ENCODE data around the gene OR6B1.
"Not testable (repeated sequence)": the region's sequence is repeated elsewhere in the genome, so short reads cannot be mapped to it uniquely, and the experiment has no call there.

OR6B1 gene

GRCh38 chr7:144037414-144038035 lies 37.4 kb downstream of the OR6B1 start:
- DNase-seq (ENCODE audit: low read depth in 2 of 3, low spot score in 1 of 3) = no peak

GRCh38 chr7:144038887-144039286 lies 38.8 kb downstream of the OR6B1 start:
- no peak for DNase-seq (ENCODE audit: low read depth in 2 of 3, low spot score in 1 of 3)

GRCh38 chr7:144048648-144049047 lies 48.5 kb downstream of the OR6B1 start, which contains the start of gene OR2A5:
TSS of gene OR2A5 (plus strand) at chr7:144048948. CDS start at chr7:144050402, 1,454 bp downstream.
- no peak for DNase-seq (ENCODE audit: low read depth in 2 of 3, low spot score in 1 of 3)

GRCh38 chr7:144049491-144049890 lies 49.4 kb downstream of the OR6B1 start:
- no peak for DNase-seq (ENCODE audit: low read depth in 2 of 3, low spot score in 1 of 3)

GRCh38 chr7:144050093-144050492 lies 50.0 kb downstream of the OR6B1 start:
- DNase-seq (ENCODE audit: low read depth in 2 of 3, low spot score in 1 of 3) = no peak

GRCh38 chr7:144050884-144051283 lies 50.8 kb downstream of the OR6B1 start:
- DNase-seq (ENCODE audit: low read depth in 2 of 3, low spot score in 1 of 3) = not testable (repeated sequence)

GRCh38 chr7:144057954-144058353 lies 57.8 kb downstream of the OR6B1 start:
- no peak for DNase-seq (ENCODE audit: low read depth in 2 of 3, low spot score in 1 of 3)
